Jurkat, Clone E6-1 (cell line): Measurements from ENCODE around the gene CDKN1A.
"Not testable (repeated sequence)": the region's sequence is repeated elsewhere in the genome, so short reads cannot be mapped to it uniquely, and the experiment has no call there.

Experiments
- DNase-seq: peaks from one replicate; pipeline ENCODE4 v3.0.0-alpha.2; 2011; ENCODE audit warnings: low read depth, low spot score
- H3K4me3 ChIP-seq: 2 replicates; pipeline ENCODE4 v1.5.1; 2011; ENCODE audit warnings: mild to moderate bottlenecking, low read length, control low read depth, moderate library complexity

CDKN1A gene

DNA sequence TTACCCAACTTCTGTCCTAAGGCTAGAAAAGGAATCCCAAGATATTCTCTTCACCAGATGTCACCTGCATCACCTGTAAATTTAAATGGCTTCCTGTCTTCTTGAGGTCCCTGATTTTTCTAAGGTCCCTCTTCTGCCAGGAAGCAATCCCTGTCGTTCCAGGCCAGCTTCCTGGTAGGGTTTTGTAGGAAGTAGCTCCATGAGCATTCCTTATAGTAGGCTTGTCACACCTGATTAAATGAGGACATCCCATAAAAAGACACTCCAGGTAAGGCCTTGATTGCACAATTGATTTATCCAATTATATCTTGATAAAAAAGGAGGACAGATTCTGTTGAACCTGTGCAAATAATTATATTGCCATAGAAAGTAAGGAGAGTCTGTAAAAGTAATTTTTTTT is 27.8 kb downstream of the CDKN1A start:
- no peak overlapping the region for H3K4me3 ChIP-seq
- no peak for DNase-seq

DNA sequence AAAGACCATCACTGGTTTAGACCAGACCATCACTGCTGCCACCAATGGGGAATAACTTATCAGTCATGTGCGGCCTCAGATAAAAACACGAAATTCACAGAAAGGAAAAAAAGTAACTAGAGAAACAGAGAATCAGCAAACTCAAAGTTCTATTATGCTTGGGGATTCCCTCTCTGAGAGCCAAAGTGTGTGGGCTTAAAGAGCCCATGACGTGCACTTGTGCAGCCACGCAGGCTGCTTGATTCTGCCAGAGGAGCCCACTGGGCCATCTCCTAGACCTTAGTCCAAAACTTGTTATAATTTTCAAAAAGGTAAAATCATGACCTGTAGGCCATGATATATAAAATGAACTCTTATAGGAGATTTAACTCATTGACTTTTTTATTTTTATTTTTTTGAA is 34.3 kb downstream of the CDKN1A start:
- no peak for DNase-seq
- no peak overlapping the region for H3K4me3 ChIP-seq

DNA sequence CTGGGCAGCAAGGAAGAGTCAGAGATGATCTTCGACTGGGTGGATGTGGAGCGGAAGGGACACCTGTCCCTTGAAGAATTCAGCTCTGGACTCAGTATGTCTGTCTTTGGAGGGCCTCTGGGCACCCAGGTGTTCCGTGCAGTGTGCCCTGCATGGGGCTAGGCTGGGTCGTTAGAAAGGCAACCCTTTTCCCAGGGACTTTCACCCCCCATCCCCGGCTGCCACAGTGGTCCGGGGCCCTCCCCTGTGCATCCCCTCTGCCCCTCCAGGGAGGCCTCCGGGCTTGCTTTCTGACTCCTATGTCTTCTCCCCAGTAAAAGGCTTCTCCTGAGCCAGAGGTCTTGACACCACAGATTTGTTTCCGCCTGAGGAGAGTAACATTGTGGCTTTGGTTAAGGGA is 35.3 kb downstream of the CDKN1A start:
- H3K4me3 ChIP-seq = no peak overlapping the region
- no peak for DNase-seq

DNA sequence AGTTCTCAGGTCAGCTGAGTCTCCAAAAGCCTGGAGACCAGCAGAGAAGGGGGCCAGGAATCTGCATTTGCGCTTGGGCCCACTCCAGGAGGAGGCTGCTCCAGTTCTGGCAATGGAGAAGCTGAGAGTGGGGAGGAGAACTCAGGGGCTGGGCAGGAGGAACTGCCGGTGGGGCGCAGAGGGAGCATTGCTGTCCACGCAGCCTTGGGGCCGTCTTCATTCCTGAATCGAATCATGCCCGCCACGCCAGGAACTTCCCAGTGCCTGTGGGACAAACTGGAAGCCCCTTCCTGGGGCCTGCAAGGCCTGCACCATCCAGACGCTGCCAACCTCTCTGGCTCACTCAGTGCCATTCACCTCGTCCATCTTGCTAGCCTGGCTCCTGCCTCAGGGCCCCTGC is 36.0 kb downstream of the CDKN1A start:
- no peak overlapping the region for H3K4me3 ChIP-seq
- DNase-seq = no peak

DNA sequence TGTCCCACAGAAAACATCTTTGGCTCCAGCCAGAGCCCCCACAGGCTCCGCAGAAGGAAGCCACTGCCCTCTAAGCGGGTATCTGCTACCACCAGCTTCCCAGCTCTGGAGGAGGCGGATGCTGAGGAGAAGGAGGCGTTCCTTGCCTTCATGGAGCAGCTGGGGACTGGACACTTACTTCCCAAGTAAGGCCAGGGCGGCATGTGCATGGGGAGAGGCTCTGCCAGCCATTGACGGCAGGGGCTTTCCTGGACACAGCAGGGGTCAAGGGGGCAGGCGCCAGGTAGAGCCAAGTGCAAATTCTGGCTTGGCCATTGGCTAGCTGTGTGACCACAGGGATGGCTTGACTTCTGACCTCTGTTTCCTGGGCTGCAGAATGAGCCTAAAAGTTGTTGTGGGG is 37.0 kb downstream of the CDKN1A start:
- no peak for DNase-seq
- no peak overlapping the region for H3K4me3 ChIP-seq

DNA sequence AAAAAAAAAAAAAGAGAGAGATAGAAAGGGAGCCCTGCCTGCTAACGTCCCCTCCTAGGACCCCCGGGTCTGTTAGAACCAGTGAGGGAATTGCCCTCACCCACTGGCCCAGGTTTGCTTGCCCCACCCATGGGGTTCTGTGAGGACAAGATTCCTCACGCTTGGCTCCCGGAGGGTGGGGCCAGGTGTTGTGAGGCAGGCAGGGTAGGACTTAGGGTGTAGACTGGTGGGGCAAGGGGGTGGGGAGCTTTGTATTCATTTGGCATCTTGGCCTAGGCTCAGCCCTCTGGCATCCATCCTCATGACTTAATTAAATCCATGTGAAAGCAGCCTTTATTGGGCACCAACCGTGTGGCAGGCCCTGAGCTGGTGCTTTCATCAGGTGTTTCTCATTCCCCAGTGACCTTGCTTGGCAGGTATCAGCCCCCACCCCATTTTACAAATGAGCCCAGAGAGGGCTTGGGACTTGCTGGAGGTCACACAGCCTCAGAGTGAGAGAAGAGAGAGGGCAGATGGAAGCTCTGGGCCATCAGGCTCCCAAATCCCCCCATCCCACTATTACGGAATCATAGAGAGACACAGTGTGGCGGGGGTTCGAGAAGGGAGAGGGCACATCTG is 38.1 kb downstream of the CDKN1A start:
- H3K4me3 ChIP-seq = no peak overlapping the region
- DNase-seq = no peak

DNA sequence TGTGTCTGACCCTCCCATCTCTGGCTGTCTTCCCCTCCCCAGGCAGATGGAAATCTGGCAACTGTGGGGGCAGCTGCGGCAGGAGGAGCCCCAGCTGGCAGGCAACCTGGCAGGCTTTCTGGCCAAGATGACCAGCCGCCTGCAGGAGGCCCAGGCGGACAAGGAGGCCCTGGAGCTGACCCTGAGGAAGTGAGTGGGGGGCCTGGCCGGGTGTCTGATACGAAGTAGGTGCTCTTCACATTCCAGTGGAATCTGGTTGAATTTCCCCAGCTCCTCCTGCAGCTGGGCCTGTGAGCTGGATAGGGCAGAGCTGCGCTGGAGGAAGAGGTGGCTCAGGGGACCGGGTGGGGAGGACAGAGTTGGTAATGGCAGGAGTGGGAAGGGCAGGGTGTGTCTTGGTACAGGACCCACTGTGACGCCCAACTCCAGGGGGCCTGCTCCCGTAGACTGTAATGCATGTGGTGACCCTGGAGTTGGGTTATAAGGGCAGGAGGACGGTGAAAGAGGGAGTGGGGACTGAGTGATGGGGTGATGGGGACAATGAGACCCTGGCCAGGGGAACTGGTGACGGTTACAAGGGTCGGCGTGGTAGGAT is 38.8 kb downstream of the CDKN1A start:
- no peak for DNase-seq
- no peak overlapping the region for H3K4me3 ChIP-seq

DNA sequence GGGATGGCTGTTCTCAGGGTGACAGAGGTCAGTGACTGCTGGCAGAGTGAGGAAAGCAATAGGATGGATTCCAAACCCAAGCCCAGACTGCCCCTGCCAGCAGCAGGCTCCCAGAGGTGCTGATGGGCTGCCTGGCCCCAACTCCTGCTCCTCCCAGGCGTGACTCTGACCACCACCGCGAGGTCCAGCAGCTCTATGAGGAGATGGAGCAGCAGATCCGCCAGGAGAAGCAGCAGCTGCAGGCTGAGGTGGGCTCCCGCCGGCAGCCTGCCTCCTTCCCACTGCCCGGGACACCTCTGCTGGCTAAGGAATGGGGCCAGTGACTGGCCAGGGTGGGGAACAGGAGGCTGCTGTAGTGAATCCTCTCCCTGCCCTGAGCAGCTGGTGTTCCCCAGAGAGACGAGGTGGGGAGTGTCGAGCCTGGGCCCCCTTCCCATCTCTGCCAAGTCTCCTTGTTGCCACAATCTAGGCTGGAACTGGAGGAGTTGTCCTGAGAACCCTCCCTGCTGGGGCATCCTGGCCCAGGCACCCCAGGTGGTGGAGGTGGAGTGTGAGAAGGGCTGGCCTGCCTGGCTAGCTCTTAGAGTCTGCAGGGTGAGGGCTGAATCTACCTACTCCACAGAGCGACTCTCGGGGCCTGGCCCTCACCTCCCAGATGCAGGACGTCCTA is 39.5 kb downstream of the CDKN1A start:
- H3K4me3 ChIP-seq = no peak overlapping the region
- DNase-seq = no peak

DNA sequence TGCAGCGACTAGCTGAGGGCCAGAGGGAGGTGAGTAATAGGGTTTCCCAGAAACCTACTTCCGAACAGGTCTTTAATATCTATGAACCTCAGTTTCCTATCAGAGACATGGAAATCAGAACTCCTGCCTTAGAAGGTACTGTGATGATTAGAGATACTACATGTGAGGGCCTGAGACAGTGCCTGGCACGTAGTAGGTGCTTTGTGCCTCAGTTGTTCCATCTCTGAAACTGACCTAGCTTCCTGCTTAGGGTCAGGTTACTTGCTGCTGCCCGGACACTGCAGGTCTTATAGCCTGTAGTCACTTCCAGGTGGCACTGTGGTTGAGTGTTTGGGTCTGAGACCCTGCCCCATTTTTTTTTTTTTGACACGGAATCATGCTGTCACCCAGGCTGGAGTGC is 40.0 kb downstream of the CDKN1A start:
- no peak overlapping the region for H3K4me3 ChIP-seq
- no peak for DNase-seq

DNA sequence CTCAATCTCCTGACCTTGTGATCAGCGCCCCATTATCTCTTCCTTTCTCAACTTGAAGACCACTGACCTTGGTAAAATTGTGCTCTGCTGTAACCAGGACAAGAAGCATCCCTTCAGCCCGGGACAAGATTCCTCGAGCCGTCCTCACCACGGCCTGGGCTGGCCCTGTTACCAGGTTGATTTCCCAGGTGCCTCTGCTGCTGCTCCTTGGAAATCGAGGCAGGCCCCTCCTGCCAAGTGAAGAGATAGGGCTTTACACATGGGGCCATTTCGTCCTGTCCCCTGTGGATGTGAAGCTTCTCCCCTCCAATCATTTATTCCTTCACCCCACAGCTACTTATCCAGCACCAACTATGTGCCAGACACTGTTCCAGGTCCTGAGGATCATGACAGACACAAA is 40.6 kb downstream of the CDKN1A start:
- H3K4me3 ChIP-seq = no peak overlapping the region
- DNase-seq = no peak

DNA sequence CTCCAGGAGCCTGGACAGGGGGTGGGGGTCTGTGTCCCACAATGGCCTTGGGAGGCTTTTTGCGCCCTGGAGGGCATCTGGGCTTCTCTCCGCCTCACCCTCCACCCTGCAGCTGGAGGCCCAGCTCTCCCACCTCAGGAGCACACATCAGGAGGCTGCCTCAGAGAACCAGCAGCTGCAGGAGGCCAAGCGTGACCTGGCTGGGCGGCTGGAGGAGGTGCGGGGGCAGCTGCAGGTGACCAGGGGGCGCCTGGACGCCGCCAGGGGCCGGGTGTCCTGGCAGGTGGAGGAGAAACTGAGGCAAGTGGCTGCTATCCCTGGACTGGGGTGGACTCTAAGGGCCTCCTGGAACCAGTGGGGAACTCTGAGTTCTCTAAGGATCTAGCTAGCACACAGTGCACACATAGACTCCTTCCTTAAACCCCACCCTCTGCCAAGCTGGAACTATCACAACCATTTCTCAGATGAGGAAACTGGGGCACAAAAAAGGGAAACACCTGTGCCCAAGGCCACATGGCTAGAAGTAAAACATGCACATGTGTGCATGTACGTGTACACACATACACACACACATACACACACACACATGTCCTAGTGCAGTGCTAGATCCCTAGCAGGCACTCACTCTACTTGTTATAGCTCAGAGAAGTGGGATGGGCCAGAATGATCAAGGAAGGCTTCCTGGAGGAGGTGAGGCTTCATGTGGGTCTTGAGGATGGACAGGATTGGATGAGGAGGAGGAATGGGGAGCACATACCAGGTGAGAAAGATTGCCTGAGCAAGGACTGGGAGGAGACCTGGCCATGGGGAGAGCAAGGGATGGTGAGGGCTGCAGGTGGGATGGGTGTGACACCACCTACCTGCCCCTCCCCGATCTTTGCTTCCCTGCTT is 42.0 kb downstream of the CDKN1A start:
- no peak for DNase-seq
- H3K4me3 ChIP-seq = no peak overlapping the region

DNA sequence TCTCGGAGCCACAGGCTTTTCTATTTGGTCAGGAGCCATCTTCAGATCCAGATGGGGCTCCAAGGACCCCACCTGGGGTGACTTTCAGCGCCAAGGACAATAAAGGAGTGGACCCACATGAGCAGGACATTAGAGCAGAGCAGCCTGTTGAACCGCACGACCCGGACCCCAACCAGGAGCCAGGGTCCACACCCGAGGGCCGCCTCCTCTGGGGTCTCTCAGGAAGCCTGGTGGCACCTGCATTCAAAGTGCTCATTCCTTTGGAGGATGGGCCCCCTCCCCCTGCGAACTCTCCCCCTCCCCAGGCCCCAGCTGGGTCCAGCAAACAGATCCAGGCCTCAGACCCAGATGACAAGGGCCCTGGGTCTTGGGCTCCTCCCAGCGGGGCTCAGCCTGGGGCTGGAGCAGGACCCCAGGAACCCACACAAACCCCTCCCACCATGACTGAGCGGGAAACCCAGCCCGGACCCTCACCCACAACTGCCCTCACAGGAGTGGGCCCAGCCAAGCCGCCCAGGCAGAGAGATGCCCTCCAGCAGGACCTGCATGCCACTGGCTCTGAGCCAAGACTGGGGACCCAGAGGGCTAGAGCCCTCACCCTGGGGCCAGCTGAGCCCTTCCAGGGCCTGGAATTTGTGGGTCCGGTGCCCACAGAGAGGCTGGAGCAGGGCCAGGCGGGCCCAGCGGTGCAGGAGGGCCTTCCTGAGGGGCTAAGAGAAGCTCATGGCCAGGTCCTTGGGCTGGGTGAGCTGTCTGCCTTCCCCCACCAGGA is 43.0 kb downstream of the CDKN1A start:
- DNase-seq = no peak
- H3K4me3 ChIP-seq = no peak overlapping the region

DNA sequence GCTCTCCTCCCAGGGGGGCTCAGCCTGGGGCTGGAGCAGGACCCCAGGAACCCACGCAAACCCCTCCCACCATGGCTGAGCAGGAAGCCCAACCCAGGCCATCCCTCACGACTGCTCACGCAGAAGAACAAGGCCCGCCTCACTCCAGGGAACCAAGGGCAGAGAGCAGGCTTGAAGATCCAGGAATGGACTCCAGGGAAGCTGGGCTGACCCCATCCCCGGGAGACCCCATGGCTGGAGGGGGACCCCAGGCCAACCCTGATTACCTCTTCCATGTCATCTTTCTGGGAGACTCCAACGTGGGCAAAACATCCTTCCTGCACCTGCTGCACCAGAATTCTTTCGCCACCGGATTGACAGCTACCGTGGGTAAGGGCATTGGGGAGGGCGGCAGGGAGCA is 43.9 kb downstream of the CDKN1A start:
- H3K4me3 ChIP-seq = no peak overlapping the region
- no peak for DNase-seq

DNA sequence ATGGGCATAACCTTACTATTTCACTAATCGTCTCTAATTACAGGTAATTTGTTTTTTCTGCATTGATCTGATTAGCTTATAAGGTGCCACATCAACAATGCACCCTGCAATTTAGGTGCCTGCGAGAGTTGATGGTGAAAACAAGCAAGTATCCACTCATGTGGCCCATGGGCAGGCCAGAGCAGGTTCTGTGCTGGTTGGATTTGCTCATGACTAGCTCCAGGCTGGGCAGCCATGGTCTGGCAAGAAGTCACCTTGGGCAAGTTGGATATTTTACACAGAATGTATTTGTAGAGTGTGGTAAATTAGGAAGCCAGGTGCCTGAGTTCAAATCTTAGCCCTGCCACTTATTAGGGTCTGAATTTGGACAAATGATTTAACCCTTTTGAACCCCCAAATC is 44.4 kb downstream of the CDKN1A start:
- no peak for DNase-seq
- H3K4me3 ChIP-seq = no peak overlapping the region

DNA sequence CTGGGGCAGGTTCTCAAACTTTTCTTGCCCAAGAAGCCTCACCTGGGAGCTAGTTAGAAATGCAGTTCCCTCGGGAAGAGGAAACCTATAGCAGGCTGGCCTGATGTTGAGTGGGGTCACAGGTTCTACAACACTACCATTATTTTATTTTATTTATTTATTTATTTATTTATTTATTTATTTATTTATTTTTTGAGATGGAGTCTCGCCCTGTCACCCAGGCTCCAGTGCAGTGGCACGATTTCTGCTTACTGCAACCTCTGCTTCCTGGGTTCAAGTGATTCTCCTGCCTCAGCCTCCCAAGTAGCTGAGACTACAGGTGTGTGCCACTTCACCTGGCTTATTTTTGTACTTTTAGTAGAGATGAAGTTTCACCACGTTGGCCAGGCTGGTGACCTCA is 45.5 kb downstream of the CDKN1A start:
- DNase-seq, H3K4me3 ChIP-seq: not testable (repeated sequence)

DNA sequence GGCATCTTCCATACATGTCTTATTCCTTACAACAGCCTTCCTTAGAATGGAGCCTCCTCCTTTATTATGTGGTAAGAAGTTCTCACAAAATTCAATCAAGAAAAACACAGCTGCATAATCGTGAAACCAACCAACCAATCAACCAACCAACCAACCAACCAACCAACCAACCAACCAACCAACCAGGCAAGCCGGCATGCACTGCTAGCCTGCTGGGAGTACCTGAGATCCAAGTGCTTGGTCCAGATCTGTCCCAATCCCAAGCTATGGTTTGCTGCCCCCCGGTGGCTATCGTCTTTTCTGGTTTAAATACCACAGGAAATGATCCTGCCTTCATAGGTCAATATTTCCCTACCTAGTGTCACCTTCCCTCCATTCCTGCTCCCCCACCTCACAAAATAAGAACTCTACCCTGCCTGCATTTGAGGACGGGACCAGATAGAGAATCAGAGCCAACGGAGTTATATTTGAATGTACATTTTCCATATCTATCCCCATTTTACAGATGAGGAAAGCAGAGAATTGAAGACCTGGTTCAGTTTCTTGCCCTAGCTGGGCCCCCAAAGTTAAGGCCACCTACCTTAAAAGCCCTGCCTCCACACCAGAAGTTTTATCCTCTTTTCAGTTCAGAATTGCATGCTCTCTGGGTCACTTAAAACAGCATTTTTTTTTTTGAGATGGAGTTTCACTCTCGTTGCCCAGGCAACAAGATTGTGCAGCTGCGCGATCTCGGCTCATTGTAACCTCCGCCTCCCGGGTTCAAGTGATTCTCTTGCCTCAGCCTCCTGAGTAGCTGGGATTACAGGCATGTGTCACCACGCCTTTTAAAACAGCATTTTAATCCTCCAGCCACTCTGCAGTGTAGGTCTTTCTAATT is 46.2 kb downstream of the CDKN1A start:
- H3K4me3 ChIP-seq = no peak overlapping the region
- peak; percentile 18 for DNase-seq

DNA sequence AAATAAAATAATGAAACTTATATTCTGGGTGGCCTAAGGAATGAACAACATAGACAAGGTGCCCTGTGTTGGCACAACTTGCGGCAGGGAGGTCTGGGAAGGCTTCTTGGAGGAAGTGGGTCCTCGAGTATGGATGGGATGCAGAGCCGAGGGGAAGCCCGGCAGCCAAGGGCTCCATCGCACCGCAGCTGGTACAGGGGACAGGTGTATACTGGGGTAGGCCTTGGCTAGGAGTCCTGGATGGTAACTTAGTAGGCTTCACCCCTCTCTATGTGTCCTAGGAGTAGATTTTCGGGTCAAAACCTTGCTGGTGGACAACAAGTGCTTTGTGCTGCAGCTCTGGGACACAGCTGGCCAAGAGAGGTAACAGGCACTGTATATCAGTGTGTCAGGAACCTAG is 47.1 kb downstream of the CDKN1A start:
- DNase-seq = no peak
- no peak overlapping the region for H3K4me3 ChIP-seq

DNA sequence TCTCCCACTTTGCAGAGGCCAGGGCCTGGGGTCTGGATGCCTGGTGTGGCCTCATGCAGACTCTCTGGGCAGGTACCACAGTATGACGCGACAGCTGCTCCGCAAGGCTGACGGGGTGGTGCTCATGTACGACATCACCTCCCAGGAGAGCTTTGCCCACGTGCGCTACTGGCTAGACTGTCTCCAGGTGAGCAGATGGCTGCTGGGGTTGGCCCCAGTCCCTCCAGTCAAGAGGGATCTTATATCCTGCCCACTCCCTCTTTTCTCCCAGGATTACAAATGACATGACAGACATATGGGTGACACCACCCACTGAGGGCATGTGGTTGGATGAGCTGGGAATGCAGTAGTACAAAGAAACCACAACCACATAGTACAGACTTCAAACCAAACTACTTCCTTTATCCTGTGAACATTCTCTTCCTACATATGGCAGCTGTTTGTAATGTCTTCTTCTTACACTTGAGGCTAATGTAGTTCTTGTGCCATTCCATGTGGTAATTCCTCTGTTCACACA is 49.0 kb downstream of the CDKN1A start:
- H3K4me3 ChIP-seq = no peak overlapping the region
- peak; percentile 86 for DNase-seq
